Right cardiac atrium (tissue), 5 donors: ENCODE results near the gene POLD2. TPM values are rescaled to one million over a fixed set of nuclear protein-coding genes. Genes with fewer than 3 reads are reported as not detected.
A peak's percentile ranks its signal among the peaks of the same experiment; 100 is the strongest.
"Not testable (repeated sequence)": the region's sequence is repeated elsewhere in the genome, so short reads cannot be mapped to it uniquely, and the experiment has no call there.

Experiments
- ATAC-seq, 2 donors: fragments of 200-7000 bp; cut with Tn5 transposase; one replicate each; pipeline versions ENCODE4 v1.8.0 to v1.9.1; 2020; ENCODE audit warnings: moderate library complexity in 2 of 2, mild to moderate bottlenecking in 1 of 2
- DNase-seq, 3 donors: peaks; one replicate each; pipeline ENCODE4 v3.0.0-alpha.2; 2020
- H3K27ac ChIP-seq: one replicate; pipeline ENCODE4 v1.5.1; 2013; ENCODE audit warnings: mild to moderate bottlenecking, low read length, control low read depth, moderate library complexity
- H3K27me3 ChIP-seq: one replicate; pipeline ENCODE4 v1.6.1; 2013; ENCODE audit not compliant: control insufficient read depth, insufficient read depth
- H3K4me1 ChIP-seq: one replicate; pipeline ENCODE4 v1.6.1; 2013; ENCODE audit warnings: low read length; ENCODE audit not compliant: control insufficient read depth, insufficient read depth
- H3K4me3 ChIP-seq: one replicate; pipeline ENCODE4 v1.5.1; 2013; ENCODE audit warnings: low read length, control low read depth
- H3K9me3 ChIP-seq: one replicate; pipeline ENCODE4 v1.6.1; 2013; ENCODE audit warnings: low read length; ENCODE audit not compliant: control insufficient read depth
- WGBS: extraction: QIAGEN DNeasy Blood & Tissue Kit; methylation state at CpG from one replicate; pipeline ENCODE4 v1.1.7; 2013; 5-methylcytosine and 5-hydroxymethylcytosine counted together
- intact Hi-C, 4 donors: fragments of 100-400 bp; cut with DNase I; formaldehyde crosslinking; loops; one replicate each; pipeline versions ENCODE4 v1.11.0 to v1.14.0; 2022 to 2023
- polyA plus RNA-seq: library from polyadenylated mRNA; stranded (reverse); fragments of 200-250 nt; gene quantifications from one replicate; pipeline ENCODE4 v1.2.3, GENCODE V29; 2013
- total RNA-seq, 4 donors: library from RNA; stranded (reverse); fragmentation: NEBNext Ultra II Directional; extraction: Animal tissue kit (Norgen Biotek cat#: 25700); gene quantifications; one replicate each; pipeline ENCODE4 v1.2.1, GENCODE V29; 2021
- donor health status: healthy with polysubstance abuse.
- donor health status: DM: no; HTN: yes; CAD: no.
- donor health status: DM: no; HTN: no; CAD: no.
- donor health status: DM: no; HTN: yes; CAD: no; lungs with severe emphysema.
- donor health status: DM: yes; HTN: yes; CAD: no.

Gene POLD2
- total and polyA plus RNA-seq, 5 donors = 85.8 to 110 (median 98.7) TPM

- WGBS = 74% methylated on average over 5 of the region's 5 CpGs
- ATAC-seq (no peak), DNase-seq (no peak)
- intact Hi-C loops = loop anchor here in 1 of 4 donors (10.0 kb wide), 1 partner anchor 58 kb away; no protein-coding TSS in a partner anchor
- H3K27me3 ChIP-seq = no peaks in the 10 kb centered on the region
- no peak overlapping the region for H3K27ac ChIP-seq
- H3K4me1 ChIP-seq = peaks cover under 1% of the 10 kb centered on the region
- H3K4me3 ChIP-seq = no peak overlapping the region
- H3K9me3 ChIP-seq = no peaks in the 10 kb centered on the region
Observed at GRCh38 chr7:44136731-44137130, 13.4 kb upstream of the POLD2 start.

- Histone ChIP-seq H3K4me3 (no peak overlapping the region), H3K4me1 (peaks cover 3% of the 10 kb centered on the region), H3K9me3 (no peaks in the 10 kb centered on the region), H3K27me3 (no peaks in the 10 kb centered on the region), H3K27ac (peak overlapping the region; percentile 43)
- WGBS = 83% methylated on average over 4 of the region's 4 CpGs
- ATAC-seq (no peak), DNase-seq (peak in 2 of 3 donors; percentile 18 to 59)
- intact Hi-C loops = loop anchor here in 1 of 4 donors (10.0 kb wide), 1 partner anchor 60 kb away; no protein-coding TSS in a partner anchor
Observed at GRCh38 chr7:44134943-44135628, 11.7 kb upstream of the POLD2 start.

GRCh38 chr7:44133295-44133694 is 9.9 kb upstream of the POLD2 start:
- intact Hi-C loops = loop anchor here in 1 of 4 donors (10.0 kb wide), 1 partner anchor 62 kb away; no protein-coding TSS in a partner anchor
- Histone ChIP-seq H3K27me3 (no peaks in the 10 kb centered on the region), H3K4me1 (peaks cover 7% of the 10 kb centered on the region), H3K4me3 (no peak overlapping the region), H3K9me3 (no peaks in the 10 kb centered on the region), H3K27ac (peak overlapping the region; percentile 8)
- 63% methylated on average over 3 of the region's 3 CpGs for whole genome bisulfite sequencing
- ATAC-seq = no peak
- DNase-seq = peak in 1 of 3 donors; percentile 3

GRCh38 chr7:44132039-44132438 is 8.7 kb upstream of the POLD2 start:
- Histone ChIP-seq H3K27me3 (no peaks in the 10 kb centered on the region), H3K4me1 (peaks cover 7% of the 10 kb centered on the region), H3K27ac (peak overlapping the region; percentile 92), H3K4me3 (no peak overlapping the region), H3K9me3 (no peaks in the 10 kb centered on the region)
- ATAC-seq (peak; percentile 71 to 77), DNase-seq (peak; percentile 39 to 86 (median 67))
- 54% methylated on average over 2 of the region's 2 CpGs for WGBS
- intact Hi-C loops = loop anchor here in 1 of 4 donors (10.0 kb wide), 1 partner anchor 63 kb away; no protein-coding TSS in a partner anchor

- ATAC-seq (peak; percentile 31 to 44), DNase-seq (peak in 2 of 3 donors; percentile 16 to 36)
- peak overlapping the region; percentile 92 for H3K27ac ChIP-seq
- 61% methylated on average over 12 of the region's 12 CpGs for WGBS
- H3K9me3 ChIP-seq = no peaks in the 10 kb centered on the region
- peaks cover 7% of the 10 kb centered on the region for H3K4me1 ChIP-seq
- no peaks in the 10 kb centered on the region for H3K27me3 ChIP-seq
- no peak overlapping the region for H3K4me3 ChIP-seq
- intact Hi-C loops = loop anchor here in 1 of 4 donors (10.0 kb wide), 1 partner anchor 63 kb away; no protein-coding TSS in a partner anchor
Observed at GRCh38 chr7:44131173-44132029, 8.1 kb upstream of the POLD2 start.

GRCh38 chr7:44128721-44129582 is 5.6 kb upstream of the POLD2 start:
- intact Hi-C loops = no loop called here
- Histone ChIP-seq H3K27me3 (no peaks in the 10 kb centered on the region), H3K9me3 (no peaks in the 10 kb centered on the region), H3K4me3 (no peak overlapping the region), H3K4me1 (peaks cover 7% of the 10 kb centered on the region), H3K27ac (peak overlapping the region; percentile 92)
- ATAC-seq = peak; percentile 49 to 65
- DNase-seq = peak in 1 of 3 donors; percentile 9
- 63% methylated on average over 6 of the region's 6 CpGs for WGBS

GRCh38 chr7:44127161-44127560 is 3.8 kb upstream of the POLD2 start:
- no peak overlapping the region for H3K27ac ChIP-seq
- DNase-seq = no peak
- no peak overlapping the region for H3K4me3 ChIP-seq

GRCh38 chr7:44126574-44126973 is 3.2 kb upstream of the POLD2 start:
- intact Hi-C loops, H3K27me3 ChIP-seq, ATAC-seq, H3K9me3 ChIP-seq, DNase-seq, H3K27ac ChIP-seq, H3K4me3 ChIP-seq: not testable (repeated sequence)
- 93% methylated on average over 4 of the region's 4 CpGs for WGBS
- peaks cover 11% of the 10 kb centered on the region for H3K4me1 ChIP-seq

More at GRCh38 chr7:44127161-44127560, 3.8 kb upstream of the POLD2 start:
- Histone ChIP-seq H3K27me3 (no peaks in the 10 kb centered on the region), H3K9me3 (no peaks in the 10 kb centered on the region), H3K4me1 (peaks cover 9% of the 10 kb centered on the region)
- intact Hi-C loops = no loop called here
- no peak for ATAC-seq

- H3K4me1 ChIP-seq = peaks cover 11% of the 10 kb centered on the region
- ATAC-seq = no peak
Observed at GRCh38 chr7:44124822-44125202, 1.5 kb upstream of the POLD2 start.

GRCh38 chr7:44122529-44122928 is 819 bp downstream of the POLD2 start:
- DNase-seq (no peak), ATAC-seq (no peak)
- Histone ChIP-seq H3K9me3 (no peaks in the 10 kb centered on the region), H3K4me3 (peak overlapping the region; percentile 41), H3K4me1 (peaks cover 7% of the 10 kb centered on the region), H3K27ac (peak overlapping the region; percentile 74), H3K27me3 (no peaks in the 10 kb centered on the region)
- WGBS = 40% methylated on average over 1 of the region's 1 CpG
- intact Hi-C loops = loop anchor here in 3 of 4 donors (5.0 kb wide), 1 partner anchor 40 kb away; the partner anchor contains the start of gene POLM (in 3 of the 3)

More at GRCh38 chr7:44124822-44125202, 1.5 kb upstream of the POLD2 start:
- WGBS = 96% methylated on average over 6 of the region's 6 CpGs
- H3K4me3 ChIP-seq = no peak overlapping the region
- intact Hi-C loops = loop anchor here in 3 of 4 donors (5.0 kb wide), 1 partner anchor 43 kb away; the partner anchor contains the start of gene POLM (in 3 of the 3)
- DNase-seq = no peak
- H3K9me3 ChIP-seq = no peaks in the 10 kb centered on the region
- no peaks in the 10 kb centered on the region for H3K27me3 ChIP-seq
- no peak overlapping the region for H3K27ac ChIP-seq
